SK-N-SH treated with all-trans-retinoic acid at 6 μM for 48 hours (cell line): Measurements from ENCODE around the gene GOLPH3.
A peak's percentile ranks its signal among the peaks of the same experiment; 100 is the strongest.
"Not testable (repeated sequence)": the region's sequence is repeated elsewhere in the genome, so short reads cannot be mapped to it uniquely, and the experiment has no call there.

Source experiments
- ATAC-seq: fragments of 200-7000 bp; cut with Tn5 transposase; 3 replicates; pipeline ENCODE4 v1.9.1; 2020; ENCODE audit warnings: mild to moderate bottlenecking, moderate library complexity
- ARNTL ChIP-seq: fragments of 450-650 bp; formaldehyde crosslinking; IDR thresholded peaks from 2 replicates; pipeline ENCODE4 v1.5.0; 2020; ENCODE audit warnings: low read depth, mild to moderate bottlenecking, moderate library complexity, borderline replicate concordance
- BACH2 ChIP-seq: fragments of 250-450 bp; sonication (Bioruptor Pico); IDR thresholded peaks from 2 replicates; pipeline ENCODE4 v1.9.0; 2021; ENCODE audit warnings: mild to moderate bottlenecking, borderline replicate concordance
- CREB5 ChIP-seq: fragments of 250-450 bp; sonication (Bioruptor Pico); IDR thresholded peaks from 2 replicates; pipeline ENCODE4 v1.5.1; 2020; ENCODE audit warnings: low read depth, mild to moderate bottlenecking, moderate library complexity
- CSDC2 ChIP-seq: fragments of 250-450 bp; sonication (Bioruptor Pico); IDR thresholded peaks from 2 replicates; pipeline ENCODE4 v1.5.0; 2020; ENCODE audit warnings: mild to moderate bottlenecking, moderate library complexity
- CSRNP3 ChIP-seq: fragments of 250-450 bp; sonication (Bioruptor Pico); IDR thresholded peaks from 2 replicates; pipeline ENCODE4 v1.5.1; 2021; ENCODE audit warnings: mild to moderate bottlenecking, moderate library complexity
- ESRRG ChIP-seq: fragments of 250-450 bp; sonication (Bioruptor Pico); IDR thresholded peaks from 2 replicates; pipeline ENCODE4 v1.6.1; 2021; ENCODE audit warnings: mild to moderate bottlenecking
- GLIS3 ChIP-seq: fragments of 250-450 bp; sonication (Bioruptor Pico); IDR thresholded peaks from 2 replicates; pipeline ENCODE4 v1.5.0; 2020; ENCODE audit warnings: mild to moderate bottlenecking, moderate library complexity
- ISL1 ChIP-seq: fragments of 250-450 bp; sonication (Bioruptor Pico); IDR thresholded peaks from 2 replicates; pipeline ENCODE4 v2.1.2; 2022; ENCODE audit warnings: mild to moderate bottlenecking, moderate library complexity
- POU6F1 ChIP-seq: fragments of 250-450 bp; sonication (Bioruptor Pico); IDR thresholded peaks from 2 replicates; pipeline ENCODE4 v1.8.0; 2021; ENCODE audit warnings: low read depth, mild to moderate bottlenecking, moderate library complexity, borderline replicate concordance
- PPARA ChIP-seq: fragments of 250-450 bp; sonication (Bioruptor Pico); IDR thresholded peaks from 2 replicates; pipeline ENCODE4 v1.5.0; 2020; ENCODE audit warnings: mild to moderate bottlenecking, borderline replicate concordance
- RARB ChIP-seq: fragments of 250-450 bp; sonication (Bioruptor Pico); IDR thresholded peaks from 2 replicates; pipeline ENCODE4 v1.8.0; 2021; ENCODE audit warnings: mild to moderate bottlenecking, moderate library complexity
- SNAI2 ChIP-seq: fragments of 250-450 bp; sonication (Bioruptor Pico); IDR thresholded peaks from 2 replicates; pipeline ENCODE4 v1.5.0; 2020; ENCODE audit warnings: mild to moderate bottlenecking, moderate library complexity
- TCF4 ChIP-seq: fragments of 250-450 bp; sonication (Bioruptor Pico); IDR thresholded peaks from 2 replicates; pipeline ENCODE4 v1.8.0; 2021; ENCODE audit warnings: mild to moderate bottlenecking, moderate library complexity, borderline replicate concordance
- TOX ChIP-seq: fragments of 250-450 bp; sonication (Bioruptor Pico); IDR thresholded peaks from 2 replicates; pipeline ENCODE4 v1.8.0; 2021; ENCODE audit warnings: mild to moderate bottlenecking, moderate library complexity, borderline replicate concordance
- TSHZ2 ChIP-seq: fragments of 250-450 bp; sonication (Bioruptor Pico); IDR thresholded peaks from 2 replicates; pipeline ENCODE4 v1.5.0; 2020; ENCODE audit warnings: mild to moderate bottlenecking, moderate library complexity
- ZC3H10 ChIP-seq: fragments of 250-450 bp; sonication (Bioruptor Pico); IDR thresholded peaks from 2 replicates; pipeline ENCODE4 v1.5.1; 2021; ENCODE audit warnings: mild to moderate bottlenecking, moderate library complexity
- ZFP3 ChIP-seq: fragments of 250-450 bp; sonication (Bioruptor Pico); IDR thresholded peaks from 2 replicates; pipeline ENCODE4 v1.5.0; 2020; ENCODE audit warnings: mild to moderate bottlenecking, moderate library complexity
- ZFP30 ChIP-seq: fragments of 450-650 bp; formaldehyde crosslinking; IDR thresholded peaks from 2 replicates; pipeline ENCODE4 v1.5.0; 2022; ENCODE audit warnings: mild to moderate bottlenecking, moderate library complexity
- ZNF565 ChIP-seq: fragments of 450-650 bp; formaldehyde crosslinking; conservative IDR thresholded peaks from 2 replicates; pipeline ENCODE4 v1.5.0; 2020; ENCODE audit warnings: low read depth, mild to moderate bottlenecking, moderate library complexity
- ZNF70 ChIP-seq: fragments of 450-650 bp; formaldehyde crosslinking; IDR thresholded peaks from 2 replicates; pipeline ENCODE4 v1.5.0; 2020; ENCODE audit warnings: mild to moderate bottlenecking, moderate library complexity
- ZNF8 ChIP-seq: fragments of 450-650 bp; formaldehyde crosslinking; IDR thresholded peaks from 2 replicates; pipeline ENCODE4 v1.5.0; 2020; ENCODE audit warnings: mild to moderate bottlenecking, moderate library complexity

The GOLPH3 gene

GRCh38 chr5:32172923-32173266 lies 1.2 kb downstream of the GOLPH3 start:
- no peak for TF ChIP-seq ARNTL (CRISPR knock-in tag)
- TF ChIP-seq GLIS3 (CRISPR knock-in tag): no peak
- TF ChIP-seq POU6F1 (CRISPR knock-in tag): no peak
- TF ChIP-seq ESRRG (CRISPR knock-in tag): no peak
- no peak for TF ChIP-seq ZFP30 (CRISPR knock-in tag)
- TF ChIP-seq SNAI2: no peak
- no peak for TF ChIP-seq ZFP3 (CRISPR knock-in tag)
- no peak for TF ChIP-seq BACH2
- TF ChIP-seq TOX (CRISPR knock-in tag): no peak
- TF ChIP-seq ZNF8: no peak

GRCh38 chr5:32172186-32172911 lies 1.8 kb downstream of the GOLPH3 start:
- not testable (repeated sequence) for ATAC-seq

More at GRCh38 chr5:32172923-32173266, 1.2 kb downstream of the GOLPH3 start:
- ATAC-seq: no peak

- no peak for ATAC-seq
- TF ChIP-seq ZC3H10 (no peak), TCF4 (CRISPR knock-in tag) (peak; percentile 60; the same call in 1 of the 2 replicates)
Measured at GRCh38 chr5:32170303-32171151, 3.6 kb downstream of the GOLPH3 start.

- no peak for TF ChIP-seq POU6F1 (CRISPR knock-in tag)
- TF ChIP-seq PPARA: no peak
- TF ChIP-seq ARNTL (CRISPR knock-in tag): no peak
- TF ChIP-seq CSDC2: no peak
- no peak for TF ChIP-seq ZNF565
- TF ChIP-seq ZNF70 (CRISPR knock-in tag): no peak
- TF ChIP-seq GLIS3 (CRISPR knock-in tag): no peak
- TF ChIP-seq ISL1 (CRISPR knock-in tag): no peak
- TF ChIP-seq SNAI2: no peak
- no peak for TF ChIP-seq ESRRG (CRISPR knock-in tag)
- no peak for TF ChIP-seq CREB5
- no peak for TF ChIP-seq BACH2
- no peak for TF ChIP-seq CSRNP3 (CRISPR knock-in tag)
- TF ChIP-seq ZFP30 (CRISPR knock-in tag): no peak
- TF ChIP-seq TSHZ2 (CRISPR knock-in tag): no peak
- TF ChIP-seq RARB (CRISPR knock-in tag): no peak
- no peak for ATAC-seq
Measured at GRCh38 chr5:32168460-32169033, 5.6 kb downstream of the GOLPH3 start.
